Activated CD8-positive, alpha-beta memory T cell treated with anti-CD3 and anti-CD28 coated beads for 24 hours (primary cell): ENCODE results near the gene F2RL2.
A peak's percentile ranks its signal among the peaks of the same experiment; 100 is the strongest.

ENCODE experiments used
- DNase-seq: peaks from one replicate; pipeline ENCODE4 v3.0.0-alpha.2; 2020

F2RL2 gene

DNA sequence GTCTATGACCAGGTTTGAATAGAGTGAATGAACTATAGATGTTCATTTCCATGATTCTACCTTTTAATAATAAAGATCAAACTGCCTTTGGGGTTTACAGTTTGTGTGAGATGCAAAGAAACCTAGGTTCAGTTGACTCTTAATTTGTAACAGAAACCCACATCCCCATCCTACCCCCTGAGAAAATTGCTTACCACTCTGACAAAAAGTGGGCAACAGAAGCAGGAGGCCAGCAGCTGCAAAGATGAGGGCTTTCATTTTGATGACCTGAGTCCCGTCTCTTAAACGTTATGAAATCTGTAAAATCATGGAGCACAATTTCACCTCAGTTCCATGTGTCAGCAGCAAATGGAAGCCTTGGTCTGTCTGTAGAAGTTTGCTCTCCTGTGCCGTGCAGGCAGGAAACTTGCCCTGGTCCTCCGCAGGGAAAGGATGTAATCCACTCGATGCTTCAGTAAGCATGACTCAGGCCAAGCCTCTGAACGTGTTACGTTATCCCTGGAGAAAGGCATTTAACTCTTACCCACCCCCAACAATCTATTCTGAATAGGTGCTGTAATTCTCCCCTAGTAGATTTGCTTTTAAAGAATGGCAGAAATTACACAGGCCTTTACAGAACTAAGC, at the start of gene F2RL2:
TSS of gene F2RL2 (minus strand) at position 431 of the 624 bp plus-strand sequence. CDS start at position 258, 173 bp downstream.
- DNase-seq: no peak

GRCh38 chr5:76672242-76672641, 49.0 kb upstream of the F2RL2 start:
- DNase-seq: no peak

- no peak for DNase-seq
Measured at GRCh38 chr5:76670508-76670907, 47.3 kb upstream of the F2RL2 start.

DNA sequence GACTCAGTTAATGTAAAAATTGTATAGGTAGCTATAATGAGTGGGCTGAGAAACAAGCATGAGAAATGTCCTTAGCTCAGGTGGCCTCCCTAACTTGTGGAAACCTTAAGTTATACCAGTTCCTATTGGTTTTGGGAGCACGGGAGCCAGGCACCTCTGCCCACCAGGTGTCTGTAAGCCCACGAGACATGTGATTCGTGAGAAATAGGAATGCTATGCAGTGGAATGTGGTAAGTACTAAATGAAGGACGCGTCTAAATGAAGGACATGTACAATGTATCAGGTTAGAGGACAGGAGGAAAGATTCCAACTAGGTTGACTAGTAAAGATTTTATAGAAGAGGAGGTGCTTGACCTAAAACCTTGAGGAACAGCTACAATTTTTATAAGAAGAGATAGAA, 46.0 kb upstream of the F2RL2 start:
- DNase-seq: no peak

DNA sequence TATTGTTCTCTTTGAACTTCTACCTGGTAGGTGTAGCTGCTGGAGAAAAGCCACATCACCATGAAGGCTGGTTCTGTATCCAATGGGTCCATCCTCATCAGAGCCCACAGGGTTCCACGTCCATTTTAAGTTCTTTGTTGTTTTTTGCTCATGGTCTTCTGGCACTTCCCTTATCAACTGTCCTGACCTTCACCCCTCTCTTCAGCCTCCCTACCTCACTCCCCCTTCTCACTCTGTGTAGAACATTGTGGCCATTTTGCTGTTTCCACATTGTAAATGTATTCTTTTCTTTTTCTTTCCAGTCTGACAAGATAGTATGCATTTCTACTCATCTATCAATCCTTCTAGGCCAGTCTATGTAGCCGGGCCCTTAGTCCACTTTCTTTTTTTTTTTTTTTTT, 44.3 kb upstream of the F2RL2 start:
- no peak for DNase-seq

DNA sequence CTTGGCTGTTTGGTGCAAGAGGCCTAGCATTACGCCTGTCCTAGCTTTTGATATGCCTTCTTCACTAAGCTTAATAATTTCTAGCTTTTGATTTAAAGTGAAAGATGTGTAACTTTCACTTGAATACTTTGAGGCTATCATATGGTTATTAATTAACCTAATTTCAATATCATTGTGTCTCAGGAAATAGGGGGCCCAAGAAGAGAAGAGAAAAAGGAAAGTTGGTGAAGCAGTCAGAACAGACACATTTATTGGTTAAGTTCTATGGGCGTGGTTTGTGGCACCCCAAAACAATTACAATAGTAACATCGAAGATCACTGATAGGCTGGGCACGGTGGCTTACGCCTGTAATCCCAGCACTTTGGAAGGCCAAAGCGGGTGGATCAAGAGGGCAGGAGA, 40.9 kb upstream of the F2RL2 start:
- DNase-seq: no peak

DNA sequence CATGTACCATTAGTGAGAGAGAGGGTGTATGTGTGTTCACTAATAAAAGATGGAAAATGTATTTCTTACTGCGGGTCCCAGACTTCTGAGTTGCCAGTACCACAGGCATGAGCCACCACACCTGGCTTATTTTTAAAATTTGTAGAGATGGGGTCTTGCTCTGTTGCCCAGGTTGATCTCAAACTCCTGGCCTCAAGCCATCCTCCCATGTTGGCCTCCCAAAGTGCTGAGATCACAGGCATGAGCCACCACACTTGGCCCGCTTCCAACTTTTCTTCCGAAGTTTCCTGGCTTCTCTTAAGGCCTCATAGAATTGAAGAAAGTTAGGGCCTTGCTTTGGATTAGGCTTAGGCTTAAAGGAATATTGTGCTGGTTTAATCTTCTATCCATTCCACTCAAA, 40.4 kb upstream of the F2RL2 start:
- DNase-seq: no peak

DNA sequence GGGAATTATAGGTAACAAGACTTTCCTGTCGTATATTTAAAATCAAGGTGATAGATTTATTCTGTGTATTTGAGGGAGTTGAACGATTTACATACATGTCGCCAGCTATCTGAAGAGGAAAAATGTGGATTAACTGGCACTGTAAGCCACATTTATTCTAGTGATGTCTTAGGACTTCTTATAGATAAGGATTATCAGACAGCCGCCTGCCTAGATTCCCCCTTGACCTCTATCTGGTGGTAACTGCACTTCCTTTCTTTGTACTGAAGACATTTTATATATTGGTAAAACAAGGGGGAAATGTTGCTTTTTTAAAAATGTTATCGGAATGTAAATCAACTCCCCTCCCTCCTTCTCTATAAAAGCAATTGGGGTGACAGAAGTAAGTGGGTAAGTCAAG, 39.3 kb upstream of the F2RL2 start:
- DNase-seq: no peak

- no peak for DNase-seq
Measured at GRCh38 chr5:76660360-76660759, 37.2 kb upstream of the F2RL2 start.

- DNase-seq: no peak
Measured at GRCh38 chr5:76657683-76658311, 34.6 kb upstream of the F2RL2 start.

DNA sequence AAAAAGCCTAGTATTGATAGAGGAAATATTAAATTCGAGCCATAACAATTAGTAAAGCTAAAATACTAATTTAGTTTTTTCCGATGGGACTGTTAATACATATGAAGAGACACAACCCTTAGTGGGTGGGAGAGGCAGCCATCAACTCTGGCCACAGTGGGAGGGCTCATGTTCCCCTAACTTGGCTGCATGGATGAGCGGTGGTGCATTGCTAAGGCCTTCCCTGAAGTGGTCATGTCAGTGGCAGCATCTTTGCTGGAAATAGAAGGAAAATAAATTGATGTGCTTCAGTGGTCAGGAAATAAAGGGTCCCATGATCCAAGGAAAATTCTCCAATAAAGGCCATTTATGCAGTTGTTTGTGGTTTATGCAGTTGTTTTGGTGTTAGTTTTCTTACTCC, 33.9 kb upstream of the F2RL2 start:
- no peak for DNase-seq

GRCh38 chr5:76652809-76653414, 29.7 kb upstream of the F2RL2 start:
- DNase-seq: no peak

DNA sequence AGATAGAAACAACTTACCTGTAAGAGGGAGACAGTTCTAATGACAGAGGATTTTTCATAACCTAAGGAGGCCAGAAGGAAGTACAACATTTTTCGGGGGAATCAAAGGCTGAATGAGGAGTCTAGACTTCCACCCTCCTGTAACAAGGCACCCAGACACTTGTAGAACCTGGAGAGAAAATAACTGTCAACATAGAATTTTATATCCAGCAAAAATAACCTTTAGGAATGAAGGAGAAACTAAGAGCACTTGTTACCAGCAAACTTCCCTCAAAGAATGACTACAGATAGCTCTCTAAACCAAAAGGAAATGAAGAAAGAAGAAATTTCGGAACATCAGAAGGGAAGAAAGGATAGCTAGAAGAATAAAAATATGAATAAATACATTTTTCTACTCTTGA, 25.9 kb upstream of the F2RL2 start:
- no peak for DNase-seq

GRCh38 chr5:76643371-76643770, 20.2 kb upstream of the F2RL2 start:
- no peak for DNase-seq

DNA sequence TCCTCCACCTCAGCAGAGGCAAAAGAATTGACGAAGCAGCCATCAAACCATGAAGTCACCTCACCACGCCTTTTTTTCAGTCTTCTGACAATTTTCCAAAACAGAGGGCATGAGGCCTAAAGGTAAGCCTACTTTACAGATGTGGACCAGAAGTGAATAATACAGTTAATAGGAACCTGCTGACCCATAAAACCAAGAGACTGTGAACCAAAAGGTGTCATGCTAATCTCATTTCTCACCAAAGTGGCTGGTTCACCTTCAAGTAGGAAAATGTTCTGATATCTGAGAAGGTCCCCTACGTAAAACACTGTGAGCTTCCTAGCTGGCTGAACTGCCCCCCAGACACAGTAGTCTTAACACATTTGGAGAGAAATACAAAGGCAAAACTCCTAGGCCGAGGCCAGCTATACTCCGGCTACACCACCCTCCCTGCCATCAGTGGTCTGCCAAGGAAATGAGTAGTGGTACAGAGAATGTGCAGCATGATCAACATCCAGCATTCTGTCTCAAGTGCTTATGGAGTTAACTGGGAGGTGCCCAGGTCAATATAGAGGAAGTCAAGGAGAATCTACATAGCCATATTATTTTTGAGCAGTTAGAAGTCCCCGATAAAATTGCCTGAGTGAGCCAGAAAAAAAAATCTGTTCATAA, 19.3 kb upstream of the F2RL2 start:
- no peak for DNase-seq

- DNase-seq: peak; percentile 74
Measured at GRCh38 chr5:76641514-76642120, 18.4 kb upstream of the F2RL2 start.

GRCh38 chr5:76638479-76638878, 15.3 kb upstream of the F2RL2 start:
- DNase-seq: no peak

- DNase-seq: no peak
Measured at GRCh38 chr5:76637490-76637889, 14.3 kb upstream of the F2RL2 start.

DNA sequence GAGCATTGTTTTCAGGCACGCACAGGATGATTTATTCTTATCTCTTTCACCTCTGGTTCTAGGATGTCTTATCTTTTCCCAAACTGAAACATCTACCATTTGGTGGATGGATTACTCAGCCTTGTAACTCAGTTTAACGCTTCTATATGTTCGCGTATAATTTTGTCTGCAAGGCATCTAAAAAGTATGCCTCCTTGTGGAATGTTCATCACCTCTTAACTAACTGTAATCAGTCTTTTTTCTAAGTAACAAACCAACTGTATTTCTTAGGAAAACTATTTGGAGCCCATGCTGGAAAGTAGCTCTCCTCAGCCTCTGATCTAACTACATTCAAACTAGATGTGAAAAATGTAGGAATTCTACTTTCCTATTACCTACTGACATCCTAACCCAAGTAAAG, 11.5 kb upstream of the F2RL2 start:
- no peak for DNase-seq

DNA sequence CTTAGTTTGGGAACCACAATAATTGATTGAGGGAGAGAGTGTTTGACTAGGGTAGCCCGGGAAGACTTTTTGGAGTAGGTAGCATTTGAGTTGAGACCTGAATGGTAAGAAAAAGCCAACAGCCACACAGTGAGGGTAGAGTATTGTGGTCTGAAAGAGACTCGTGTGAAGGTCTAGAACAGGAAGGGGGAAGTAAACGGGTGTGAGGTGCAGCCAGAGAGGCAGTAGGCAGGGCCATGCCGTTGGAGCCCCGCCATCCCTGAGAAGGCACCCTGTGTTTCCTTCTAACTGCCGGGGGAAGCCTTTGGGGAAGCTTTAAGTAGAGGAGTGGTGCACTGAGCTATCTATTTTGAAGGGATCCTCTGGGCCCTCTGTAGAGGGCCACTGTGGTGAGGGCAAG, 3.5 kb upstream of the F2RL2 start:
- no peak for DNase-seq

DNA sequence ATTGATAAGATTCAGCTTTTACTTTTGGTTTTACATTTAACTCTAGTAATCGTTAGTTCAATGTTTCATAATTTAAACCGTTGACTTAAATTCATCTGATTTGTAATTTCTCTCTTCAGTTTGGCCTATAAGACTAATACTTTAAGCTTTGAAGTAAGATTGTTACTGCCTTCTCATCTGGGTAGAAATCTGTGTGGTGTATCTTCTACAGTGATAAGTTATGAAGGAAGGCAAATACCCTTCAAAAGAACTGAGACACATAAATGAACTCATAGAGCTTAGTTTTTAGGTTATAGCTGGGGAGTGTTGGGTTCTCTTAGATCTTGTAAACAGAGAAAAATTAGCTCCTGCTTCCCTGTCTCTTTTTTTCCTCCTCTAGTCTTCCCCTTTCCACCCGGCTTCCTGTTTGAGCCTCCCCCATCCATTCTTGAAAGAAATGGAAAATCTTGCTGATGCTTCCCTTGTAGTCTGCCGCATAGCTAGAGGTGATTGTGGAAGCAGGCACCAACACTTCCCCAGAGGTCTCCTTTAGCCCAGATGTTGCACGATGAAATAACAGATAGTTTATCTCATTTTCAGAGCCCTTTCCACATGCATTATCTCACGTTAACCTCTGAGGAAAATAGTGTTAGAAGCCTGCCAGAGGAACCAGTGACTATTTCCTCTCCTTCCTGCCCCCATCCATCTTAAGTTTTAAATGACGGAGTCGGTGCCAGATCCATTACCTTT, 2.0 kb upstream of the F2RL2 start:
- DNase-seq: no peak

DNA sequence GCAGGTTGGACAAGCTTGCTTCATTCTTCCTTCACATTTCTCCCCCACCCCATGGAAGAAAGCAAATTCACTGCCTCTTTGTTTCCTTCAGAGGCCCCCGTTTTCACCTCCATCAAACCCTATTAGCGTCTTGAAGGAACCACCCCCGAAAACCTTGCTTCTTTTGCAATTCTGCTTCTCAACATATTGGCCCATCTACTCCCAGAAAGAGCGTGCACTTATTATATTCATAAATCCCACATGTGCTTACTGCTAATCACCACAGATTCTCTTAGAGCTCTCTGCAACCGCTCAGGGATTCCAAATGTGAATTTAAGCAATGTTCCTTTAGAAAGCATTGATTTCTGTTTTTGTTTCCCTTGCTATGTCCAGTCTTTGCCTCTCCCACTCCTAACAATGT, 1.1 kb downstream of the F2RL2 start:
- DNase-seq: no peak

GRCh38 chr5:76620166-76620565, 3.0 kb downstream of the F2RL2 start:
- DNase-seq: no peak
